ENCODE measurements around the gene UNC79. TPM values are rescaled to one million over a fixed set of nuclear protein-coding genes. Genes with fewer than 3 reads are reported as not detected.

UNC79 gene
- total RNA-seq, 1 experiment from 2014 or later, result not detected

DNA sequence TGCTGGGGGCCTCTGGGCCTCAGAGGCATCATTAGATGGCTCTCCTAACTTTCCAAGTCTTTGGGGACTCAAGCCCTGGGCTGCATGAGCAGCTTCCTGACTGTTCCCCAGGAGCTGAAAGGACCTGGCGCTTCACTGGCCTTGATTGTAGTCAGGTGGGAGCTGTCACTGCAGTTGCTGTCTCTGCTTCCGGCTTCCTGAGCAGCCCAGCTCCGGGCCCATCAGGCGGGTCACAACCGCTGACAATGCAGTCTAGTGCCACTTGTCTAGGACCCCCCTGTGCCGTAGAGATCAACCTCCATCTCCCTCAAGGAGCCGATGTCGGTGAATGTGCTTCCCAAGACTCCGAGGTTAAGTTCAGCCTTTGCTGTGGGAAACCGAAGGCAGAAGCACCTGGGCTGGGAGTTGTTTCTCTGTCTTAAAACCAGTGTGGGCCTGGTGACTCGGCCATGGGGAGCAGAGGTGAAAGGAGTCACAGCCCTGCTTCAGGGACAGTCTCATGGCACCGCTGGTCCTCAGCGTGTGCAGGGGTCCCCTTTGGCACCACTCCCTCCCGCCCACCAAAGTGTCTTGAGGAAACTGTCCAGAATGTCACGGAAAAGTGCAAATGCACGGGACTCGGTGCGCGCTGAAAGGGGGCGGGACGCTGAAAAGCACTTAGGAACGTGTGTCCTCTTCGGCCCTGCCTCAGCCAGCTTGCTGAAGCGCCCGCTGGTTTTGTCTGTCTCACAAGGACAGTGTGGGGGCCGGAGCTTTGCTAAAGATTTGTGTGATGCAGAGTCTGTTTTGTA lies 312.7 kb downstream of the UNC79 start:
- H3K9ac ChIP-seq (ENCODE audit: low read length), result no peak overlapping the region
- H3K4me3 ChIP-seq (ENCODE audit: low read length), result no peak overlapping the region
- no peak overlapping the region for H3K4me2 ChIP-seq (ENCODE audit: low read length)
- no peaks in the 10 kb centered on the region for H3K9me2 ChIP-seq (replicated peaks; ENCODE audit: low read length)
- H4K20me1 ChIP-seq (ENCODE audit: low read length), result no peaks in the 10 kb centered on the region
- no peak overlapping the region for H3K27ac ChIP-seq (ENCODE audit: low read length)
- BruUV-seq (replicated peaks), result no TSS peak
- H3K9me3 ChIP-seq (ENCODE audit: low read length), result no peaks in the 10 kb centered on the region
- H2AFZ ChIP-seq (ENCODE audit: low read length), result no peak overlapping the region
- TF ChIP-seq, protein P1, sequence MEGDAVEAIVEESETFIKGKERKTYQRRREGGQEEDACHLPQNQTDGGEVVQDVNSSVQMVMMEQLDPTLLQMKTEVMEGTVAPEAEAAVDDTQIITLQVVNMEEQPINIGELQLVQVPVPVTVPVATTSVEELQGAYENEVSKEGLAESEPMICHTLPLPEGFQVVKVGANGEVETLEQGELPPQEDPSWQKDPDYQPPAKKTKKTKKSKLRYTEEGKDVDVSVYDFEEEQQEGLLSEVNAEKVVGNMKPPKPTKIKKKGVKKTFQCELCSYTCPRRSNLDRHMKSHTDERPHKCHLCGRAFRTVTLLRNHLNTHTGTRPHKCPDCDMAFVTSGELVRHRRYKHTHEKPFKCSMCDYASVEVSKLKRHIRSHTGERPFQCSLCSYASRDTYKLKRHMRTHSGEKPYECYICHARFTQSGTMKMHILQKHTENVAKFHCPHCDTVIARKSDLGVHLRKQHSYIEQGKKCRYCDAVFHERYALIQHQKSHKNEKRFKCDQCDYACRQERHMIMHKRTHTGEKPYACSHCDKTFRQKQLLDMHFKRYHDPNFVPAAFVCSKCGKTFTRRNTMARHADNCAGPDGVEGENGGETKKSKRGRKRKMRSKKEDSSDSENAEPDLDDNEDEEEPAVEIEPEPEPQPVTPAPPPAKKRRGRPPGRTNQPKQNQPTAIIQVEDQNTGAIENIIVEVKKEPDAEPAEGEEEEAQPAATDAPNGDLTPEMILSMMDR (conservative IDR thresholded peaks at IDR 0.05; ENCODE audit: low read depth, low read length), result no peak
- TF ChIP-seq EZH2phosphoT487 (IDR thresholded peaks at IDR 0.05; ENCODE audit: borderline replicate concordance, low read length) (no peak), EZH2 (IDR thresholded peaks at IDR 0.05; ENCODE audit: low read length, unreplicated experiment) (no peak)
- no peaks in the 10 kb centered on the region for H3K36me3 ChIP-seq (ENCODE audit: low read depth, low read length)
- intact Hi-C loops (cut with micrococcal nuclease), result no loop called here
- peaks cover 44% of the 10 kb centered on the region for H3K27me3 ChIP-seq (ENCODE audit: low read length)
- ChIA-PET POLR2A (ENCODE audit: unreplicated experiment) (no interaction called here), CTCF (no interaction called here)
- no peaks in the 10 kb centered on the region for H3K79me2 ChIP-seq (ENCODE audit: low read length)
- H3K4me1 ChIP-seq (ENCODE audit: insufficient read depth, low read length), result no peaks in the 10 kb centered on the region
- DNase-seq (no peak), ATAC-seq (no peak)
- no peaks in the 10 kb centered on the region for H3F3A ChIP-seq (ENCODE audit: low read length, unreplicated experiment)

- Histone ChIP-seq H3K27me3 (ENCODE audit: low read length) (peaks cover 40% of the 10 kb centered on the region), H3K9me2 (replicated peaks; ENCODE audit: low read length) (no peaks in the 10 kb centered on the region), H3F3A (ENCODE audit: low read length, unreplicated experiment) (no peaks in the 10 kb centered on the region), H3K4me3 (ENCODE audit: low read length) (no peak overlapping the region), H2AFZ (ENCODE audit: low read length) (no peak overlapping the region), H3K36me3 (ENCODE audit: low read depth, low read length) (no peaks in the 10 kb centered on the region), H3K27ac (ENCODE audit: low read length) (no peak overlapping the region), H3K9ac (ENCODE audit: low read length) (no peak overlapping the region), H3K9me3 (ENCODE audit: low read length) (no peaks in the 10 kb centered on the region), H3K79me2 (ENCODE audit: low read length) (no peaks in the 10 kb centered on the region), H3K4me1 (ENCODE audit: insufficient read depth, low read length) (no peaks in the 10 kb centered on the region), H4K20me1 (ENCODE audit: low read length) (no peaks in the 10 kb centered on the region), H3K4me2 (ENCODE audit: low read length) (no peak overlapping the region)
- BruUV-seq (replicated peaks), result no TSS peak
- intact Hi-C loops (cut with micrococcal nuclease), result no loop called here
- ChIA-PET CTCF (no interaction called here), POLR2A (ENCODE audit: unreplicated experiment) (no interaction called here)
- ATAC-seq (no peak), DNase-seq (no peak)
- TF ChIP-seq, protein P1 (conservative IDR thresholded peaks at IDR 0.05; ENCODE audit: low read depth, low read length), result no peak
- TF ChIP-seq EZH2phosphoT487 (IDR thresholded peaks at IDR 0.05; ENCODE audit: borderline replicate concordance, low read length), result no peak
Measured at GRCh38 chr14:93744176-93744575, 313.4 kb downstream of the UNC79 start.

GRCh38 chr14:93744876-93745275 lies 314.1 kb downstream of the UNC79 start:
- H3K27me3 ChIP-seq (ENCODE audit: low read length), result peaks cover 35% of the 10 kb centered on the region
- no peak overlapping the region for H3K4me3 ChIP-seq (ENCODE audit: low read length)

More at GRCh38 chr14:93744876-93745275, 314.1 kb downstream of the UNC79 start:
- no TSS peak for BruUV-seq (replicated peaks)
- Histone ChIP-seq H2AFZ (ENCODE audit: low read length) (no peak overlapping the region), H3K79me2 (ENCODE audit: low read length) (no peaks in the 10 kb centered on the region), H3K4me2 (ENCODE audit: low read length) (no peak overlapping the region), H3K36me3 (ENCODE audit: low read depth, low read length) (no peaks in the 10 kb centered on the region), H3F3A (ENCODE audit: low read length, unreplicated experiment) (no peaks in the 10 kb centered on the region), H3K9me2 (replicated peaks; ENCODE audit: low read length) (no peaks in the 10 kb centered on the region), H3K9me3 (ENCODE audit: low read length) (no peaks in the 10 kb centered on the region), H3K4me1 (ENCODE audit: insufficient read depth, low read length) (no peaks in the 10 kb centered on the region), H4K20me1 (ENCODE audit: low read length) (no peaks in the 10 kb centered on the region), H3K27ac (ENCODE audit: low read length) (no peak overlapping the region), H3K9ac (ENCODE audit: low read length) (no peak overlapping the region)
- intact Hi-C loops (cut with micrococcal nuclease), result no loop called here
- TF ChIP-seq EZH2 (IDR thresholded peaks at IDR 0.05; ENCODE audit: low read length, unreplicated experiment) (no peak), EZH2phosphoT487 (IDR thresholded peaks at IDR 0.05; ENCODE audit: borderline replicate concordance, low read length) (no peak)
- TF ChIP-seq, protein P1 (conservative IDR thresholded peaks at IDR 0.05; ENCODE audit: low read depth, low read length), result no peak
- ChIA-PET CTCF (no interaction called here), POLR2A (ENCODE audit: unreplicated experiment) (no interaction called here)
- DNase-seq, result no peak
- no peak for ATAC-seq

Data from PC-3 (cell line).